ENCODE results near the gene MALL. TPM values are rescaled to one million over a fixed set of nuclear protein-coding genes. Genes with fewer than 3 reads are reported as not detected.

The MALL gene
- total RNA-seq (2016; rRNA removed; fragmentation: Illumina TruSeq; extraction: Trizol), result not detected in 2 replicates
- not detected in 2 replicates for total RNA-seq (2016; cell fraction: cytosol; rRNA removed; fragmentation: Illumina TruSeq; extraction: Trizol; ENCODE audit: low read depth)
- not detected in 2 replicates for total RNA-seq (2016; cell fraction: insoluble cytoplasmic fraction; rRNA removed; fragmentation: Illumina TruSeq; extraction: Trizol)
- not detected in 2 replicates for total RNA-seq (2016; cell fraction: membrane; rRNA removed; fragmentation: Illumina TruSeq; extraction: Trizol)
- not detected in 2 replicates for total RNA-seq (2016; cell fraction: nucleus; rRNA removed; fragmentation: Illumina TruSeq; extraction: Trizol)
- not detected in 2 replicates for polyA plus RNA-seq (2011; rRNA removed)
- not detected in 2 replicates for polyA plus RNA-seq (2011; cell fraction: cytosol; rRNA removed)
- polyA plus RNA-seq (2011; cell fraction: nucleus; rRNA removed), result not detected in 2 replicates
- not detected in 2 replicates for polyA plus RNA-seq (2012)
- not detected in 2 replicates for polyA plus RNA-seq (2016; cell fraction: cytosol; fragmentation: Illumina TruSeq; extraction: Trizol; ENCODE audit: low read depth)
- not detected in 2 replicates for polyA plus RNA-seq (2016; cell fraction: insoluble cytoplasmic fraction; fragmentation: Illumina TruSeq; extraction: Trizol; ENCODE audit: low read depth)
- polyA plus RNA-seq (2016; cell fraction: membrane; fragmentation: Illumina TruSeq; extraction: Trizol; ENCODE audit: low read depth), result not detected in 2 replicates
- not detected in 2 replicates for polyA plus RNA-seq (2016; cell fraction: nucleus; fragmentation: Illumina TruSeq; extraction: Trizol; ENCODE audit: insufficient read depth, low read depth)
- not detected in 2 replicates for polyA minus RNA-seq (2011; rRNA and poly(A)+ RNA removed; ENCODE audit: low replicate concordance)
- polyA minus RNA-seq (2011; cell fraction: cytosol; rRNA and poly(A)+ RNA removed), result not detected in 2 replicates
- not detected in 2 replicates for polyA minus RNA-seq (2011; cell fraction: nucleus; rRNA and poly(A)+ RNA removed)
- percentile 6 among the genes with signal in this experiment for Bru-seq, nascent RNA
- BruChase-seq, experiment 1, labeled RNA remaining after a 6-hour chase, result percentile 11 among the genes with signal in this experiment
- BruChase-seq, experiment 2, labeled RNA remaining after a 2-hour chase, result percentile 9 among the genes with signal in this experiment
- long read RNA-seq, experiment 1, result 0 reads
- long read RNA-seq, experiment 2, result 0 reads

DNA sequence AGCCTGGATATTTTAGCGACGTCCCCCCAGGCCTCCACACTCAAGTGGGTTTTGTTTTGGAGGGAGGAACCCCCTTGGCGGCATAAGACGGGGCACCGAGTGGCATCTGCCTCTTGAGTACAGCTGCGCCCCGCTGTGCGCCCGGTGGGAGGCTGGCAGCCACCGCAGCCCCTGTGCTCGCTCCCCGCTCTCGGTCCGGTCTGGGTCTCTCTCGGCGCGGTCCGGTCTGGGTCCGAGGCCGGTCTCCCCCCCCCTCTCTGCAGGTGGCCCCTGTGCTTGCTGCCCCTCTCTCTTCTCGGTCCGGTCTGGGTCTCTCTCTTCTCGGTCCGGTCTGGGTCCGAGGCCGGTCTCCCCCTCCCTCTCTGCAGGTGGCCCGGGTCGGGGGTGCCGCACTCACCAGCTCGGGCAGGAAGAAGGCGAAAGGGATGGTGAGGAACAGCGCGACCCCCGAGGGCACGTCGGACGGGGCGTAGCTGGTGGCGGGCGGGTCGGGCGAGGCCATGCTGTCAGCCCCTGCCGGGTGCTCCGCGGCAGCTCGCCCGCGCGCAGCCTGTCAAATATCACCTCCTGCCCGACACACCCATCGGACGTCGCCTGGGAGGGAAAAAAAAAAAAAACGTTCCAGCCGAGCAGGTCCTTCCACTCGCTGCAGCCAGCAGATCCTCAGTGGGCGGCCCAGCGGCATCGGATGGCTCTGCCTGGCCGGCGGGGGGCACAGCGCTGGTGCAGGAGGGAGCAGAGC lies at the start of gene MALL:
TSS of gene MALL (minus strand) at position 532 of the 742 bp plus-strand sequence. CDS start at position 502, 30 bp downstream.
- no peak within 1 kb of the TSS for H3K9ac ChIP-seq (ENCODE audit: insufficient read depth, low read depth, low read length)
- H3K9me3 ChIP-seq (ENCODE audit: low read length), result no peaks in the 10 kb centered on the region
- in situ Hi-C loops (cut with HindIII; ENCODE audit: extremely low pct_ligation_motif_present, low pct_unique_long_range_greater_than_20kb) (no loop called here), intact Hi-C loops (cut with micrococcal nuclease; ENCODE audit: unreplicated experiment) (no loop called here)
- no peak for TF ChIP-seq ZNF792 (CRISPR knock-in tag; IDR thresholded peaks at IDR 0.05)
- TF ChIP-seq NR2C2 (CRISPR knock-in tag; IDR thresholded peaks at IDR 0.05; ENCODE audit: borderline replicate concordance), result no peak
- TF ChIP-seq PAF1 (CRISPR knock-in tag; IDR thresholded peaks at IDR 0.05), result no peak
- TF ChIP-seq, protein P1, sequence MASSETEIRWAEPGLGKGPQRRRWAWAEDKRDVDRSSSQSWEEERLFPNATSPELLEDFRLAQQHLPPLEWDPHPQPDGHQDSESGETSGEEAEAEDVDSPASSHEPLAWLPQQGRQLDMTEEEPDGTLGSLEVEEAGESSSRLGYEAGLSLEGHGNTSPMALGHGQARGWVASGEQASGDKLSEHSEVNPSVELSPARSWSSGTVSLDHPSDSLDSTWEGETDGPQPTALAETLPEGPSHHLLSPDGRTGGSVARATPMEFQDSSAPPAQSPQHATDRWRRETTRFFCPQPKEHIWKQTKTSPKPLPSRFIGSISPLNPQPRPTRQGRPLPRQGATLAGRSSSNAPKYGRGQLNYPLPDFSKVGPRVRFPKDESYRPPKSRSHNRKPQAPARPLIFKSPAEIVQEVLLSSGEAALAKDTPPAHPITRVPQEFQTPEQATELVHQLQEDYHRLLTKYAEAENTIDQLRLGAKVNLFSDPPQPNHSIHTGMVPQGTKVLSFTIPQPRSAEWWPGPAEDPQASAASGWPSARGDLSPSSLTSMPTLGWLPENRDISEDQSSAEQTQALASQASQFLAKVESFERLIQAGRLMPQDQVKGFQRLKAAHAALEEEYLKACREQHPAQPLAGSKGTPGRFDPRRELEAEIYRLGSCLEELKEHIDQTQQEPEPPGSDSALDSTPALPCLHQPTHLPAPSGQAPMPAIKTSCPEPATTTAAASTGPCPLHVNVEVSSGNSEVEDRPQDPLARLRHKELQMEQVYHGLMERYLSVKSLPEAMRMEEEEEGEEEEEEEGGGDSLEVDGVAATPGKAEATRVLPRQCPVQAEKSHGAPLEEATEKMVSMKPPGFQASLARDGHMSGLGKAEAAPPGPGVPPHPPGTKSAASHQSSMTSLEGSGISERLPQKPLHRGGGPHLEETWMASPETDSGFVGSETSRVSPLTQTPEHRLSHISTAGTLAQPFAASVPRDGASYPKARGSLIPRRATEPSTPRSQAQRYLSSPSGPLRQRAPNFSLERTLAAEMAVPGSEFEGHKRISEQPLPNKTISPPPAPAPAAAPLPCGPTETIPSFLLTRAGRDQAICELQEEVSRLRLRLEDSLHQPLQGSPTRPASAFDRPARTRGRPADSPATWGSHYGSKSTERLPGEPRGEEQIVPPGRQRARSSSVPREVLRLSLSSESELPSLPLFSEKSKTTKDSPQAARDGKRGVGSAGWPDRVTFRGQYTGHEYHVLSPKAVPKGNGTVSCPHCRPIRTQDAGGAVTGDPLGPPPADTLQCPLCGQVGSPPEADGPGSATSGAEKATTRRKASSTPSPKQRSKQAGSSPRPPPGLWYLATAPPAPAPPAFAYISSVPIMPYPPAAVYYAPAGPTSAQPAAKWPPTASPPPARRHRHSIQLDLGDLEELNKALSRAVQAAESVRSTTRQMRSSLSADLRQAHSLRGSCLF (CRISPR knock-in tag; IDR thresholded peaks at IDR 0.05; ENCODE audit: borderline replicate concordance), result no peak
- no peak for TF ChIP-seq ONECUT2 (CRISPR knock-in tag; IDR thresholded peaks at IDR 0.05)
- TF ChIP-seq NCOA2 (CRISPR knock-in tag; IDR thresholded peaks at IDR 0.05), result no peak
- no peak for TF ChIP-seq HMGA1 (CRISPR knock-in tag; conservative IDR thresholded peaks at IDR 0.05)
- TF ChIP-seq, protein P2, sequence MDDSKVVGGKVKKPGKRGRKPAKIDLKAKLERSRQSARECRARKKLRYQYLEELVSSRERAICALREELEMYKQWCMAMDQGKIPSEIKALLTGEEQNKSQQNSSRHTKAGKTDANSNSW (CRISPR knock-in tag; IDR thresholded peaks at IDR 0.05; ENCODE audit: borderline replicate concordance), result no peak
- no peaks in the 10 kb centered on the region for H3K27me3 ChIP-seq (ENCODE audit: control insufficient read depth in 1 of 2, insufficient read depth in 2 of 2, low read length in 2 of 2)
- ATAC-seq (no peak), DNase-seq (ENCODE audit: low spot score) (no peak), FAIRE-seq (no peak)
- no peaks in the 10 kb centered on the region for H3K79me2 ChIP-seq (ENCODE audit: insufficient read depth, low read length)
- no peak within 1 kb of the TSS for H2AFZ ChIP-seq (ENCODE audit: low read length)
- ChIA-PET POLR2A (no interaction called here), CTCF (ENCODE audit: low intra/inter-chr PET ratio, low total read pairs) (no interaction called here)
- BruUV-seq (replicated peaks), result no TSS peak
- H3K27ac ChIP-seq (ENCODE audit: extremely low read length, insufficient read depth, low read length), result no peak within 1 kb of the TSS
- H3K4me3 ChIP-seq (replicated peaks in 1 of 3; ENCODE audit: insufficient read depth in 1 of 3, low read depth in 2 of 3, low read length in 3 of 3), result no peak within 1 kb of the TSS
- 89% methylated on average over 62 of the region's 62 CpGs for WGBS (ENCODE audit: low lambda C conversion rate)
- no peaks in the 10 kb centered on the region for H4K20me1 ChIP-seq (ENCODE audit: insufficient read depth, low read length)
- H3K4me2 ChIP-seq (ENCODE audit: low read depth, low read length), result peak within 1 kb of the TSS; percentile 14; the same call in 1 of the 2 replicates
- no peaks in the 10 kb centered on the region for H3K36me3 ChIP-seq (replicated peaks in 1 of 2; ENCODE audit: control insufficient read depth in 1 of 2, insufficient read depth in 2 of 2, low read length in 2 of 2)
- H3K4me1 ChIP-seq (ENCODE audit: insufficient read depth, low read length), result peaks cover 33% of the 10 kb centered on the region
